ENCODE data around the gene EXD3. TPM values are rescaled to one million over a fixed set of nuclear protein-coding genes. Genes with fewer than 3 reads are reported as not detected.

EXD3 gene
- total and polyA plus RNA-seq, 9 of the 15 experiments (the other 6 are each of a cell fraction or from before 2014, with no cell fraction given), result 0.29 to 12.5 (median 3.9) TPM

- TF ChIP-seq ZBTB49 (CRISPR knock-in tag; IDR thresholded peaks at IDR 0.05; ENCODE audit: borderline replicate concordance) (no peak), ETS2 (tag; IDR thresholded peaks at IDR 0.05; ENCODE audit: borderline replicate concordance, poor library complexity, severe bottlenecking) (no peak), KHSRP (IDR thresholded peaks at IDR 0.05) (no peak), MBD1 (CRISPR knock-in tag; IDR thresholded peaks at IDR 0.05) (no peak), ZNF76 (CRISPR knock-in tag; IDR thresholded peaks at IDR 0.05; ENCODE audit: borderline replicate concordance) (no peak), POLR2AphosphoS5 (IDR thresholded peaks at IDR 0.05; ENCODE audit: control insufficient read depth, insufficient read depth, low read depth, low read length) (no peak), CXXC5 (CRISPR knock-in tag; IDR thresholded peaks at IDR 0.05) (0 out of 2 replicates have a peak, but pooled peaks have one; percentile 27), PHB2 (IDR thresholded peaks at IDR 0.05; ENCODE audit: low read depth) (no peak), JUND (IDR thresholded peaks at IDR 0.05; ENCODE audit: borderline replicate concordance, low read depth, low read length) (peak; percentile 99), JUND (tag; IDR thresholded peaks at IDR 0.05; ENCODE audit: borderline replicate concordance, low read depth, low read length) (peak; percentile 95; the same call in 2 of the 3 replicates), ZNF311 (CRISPR knock-in tag; IDR thresholded peaks at IDR 0.05) (no peak), ZNF232 (CRISPR knock-in tag; IDR thresholded peaks at IDR 0.05) (no peak), SNRNP70 (optimal IDR thresholded peaks at IDR 0.05; ENCODE audit: low read depth, low read length) (no peak), NR2C1 (IDR thresholded peaks at IDR 0.05) (no peak), NR2C1 (tag; IDR thresholded peaks at IDR 0.05) (no peak), ZNF282 (CRISPR knock-in tag; IDR thresholded peaks at IDR 0.05) (no peak), ZNF695 (CRISPR knock-in tag; IDR thresholded peaks at IDR 0.05) (no peak), GABPB2 (CRISPR knock-in tag; conservative IDR thresholded peaks at IDR 0.05) (no peak), ZNF274 (IDR thresholded peaks at IDR 0.05; ENCODE audit: borderline replicate concordance, low read depth, low read length) (no peak), MIER1 (IDR thresholded peaks at IDR 0.05; ENCODE audit: low read depth) (no peak), NFIX (CRISPR knock-in tag; IDR thresholded peaks at IDR 0.05; ENCODE audit: low read depth) (no peak), DPF2 (IDR thresholded peaks at IDR 0.05) (peak; percentile 82), ZSCAN32 (CRISPR knock-in tag; IDR thresholded peaks at IDR 0.05) (no peak), BCOR (IDR thresholded peaks at IDR 0.05) (no peak)
- TF ChIP-seq, protein P1, sequence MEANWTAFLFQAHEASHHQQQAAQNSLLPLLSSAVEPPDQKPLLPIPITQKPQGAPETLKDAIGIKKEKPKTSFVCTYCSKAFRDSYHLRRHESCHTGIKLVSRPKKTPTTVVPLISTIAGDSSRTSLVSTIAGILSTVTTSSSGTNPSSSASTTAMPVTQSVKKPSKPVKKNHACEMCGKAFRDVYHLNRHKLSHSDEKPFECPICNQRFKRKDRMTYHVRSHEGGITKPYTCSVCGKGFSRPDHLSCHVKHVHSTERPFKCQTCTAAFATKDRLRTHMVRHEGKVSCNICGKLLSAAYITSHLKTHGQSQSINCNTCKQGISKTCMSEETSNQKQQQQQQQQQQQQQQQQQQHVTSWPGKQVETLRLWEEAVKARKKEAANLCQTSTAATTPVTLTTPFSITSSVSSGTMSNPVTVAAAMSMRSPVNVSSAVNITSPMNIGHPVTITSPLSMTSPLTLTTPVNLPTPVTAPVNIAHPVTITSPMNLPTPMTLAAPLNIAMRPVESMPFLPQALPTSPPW (CRISPR knock-in tag; IDR thresholded peaks at IDR 0.05), result peak; percentile 66
Measured at GRCh38 chr9:137435980-137436760, 13.2 kb upstream of the EXD3 start (continued).
